GM12801 (cell line): ENCODE data around the gene RTKN.

Experiments
- CTCF ChIP-seq: IDR thresholded peaks from one replicate; pipeline ENCODE4 v1.5.1; 2011; ENCODE audit warnings: control low read depth; ENCODE audit not compliant: insufficient read length; ENCODE audit errors: extremely low read depth

Gene RTKN

GRCh38 chr2:74424139-74424992 lies 17.4 kb downstream of the RTKN start:
- TF ChIP-seq CTCF: no peak

GRCh38 chr2:74423231-74424095 lies 18.3 kb downstream of the RTKN start:
- no peak for TF ChIP-seq CTCF

- TF ChIP-seq CTCF: no peak
These were observed 20.4 kb downstream of the RTKN start, which contains the start of the genes C2orf81 and WDR54 for GRCh38 chr2:74421221-74421870. Gene C2orf81 (minus strand): TSS chr2:74421619. CDS start chr2:74421560, 59 bp downstream. Gene WDR54 (plus strand): TSS chr2:74421730. CDS start chr2:74422154, 424 bp downstream.

GRCh38 chr2:74420006-74420405 lies 21.7 kb downstream of the RTKN start:
- TF ChIP-seq CTCF: no peak

- TF ChIP-seq CTCF: no peak
These were observed 22.4 kb downstream of the RTKN start for GRCh38 chr2:74419345-74419744.

GRCh38 chr2:74418312-74418711 lies 23.4 kb downstream of the RTKN start:
- TF ChIP-seq CTCF: no peak

GRCh38 chr2:74417763-74418162 lies 24.0 kb downstream of the RTKN start:
- no peak for TF ChIP-seq CTCF
